ENCODE data around the gene COL7A1.

The COL7A1 gene

GRCh38 chr3:48619541-48620524 is 24.7 kb upstream of the COL7A1 start:
- no peak for DNase-seq (ENCODE audit: low read depth)

GRCh38 chr3:48617559-48617958 is 22.4 kb upstream of the COL7A1 start:
- no peak for DNase-seq (ENCODE audit: low read depth)

GRCh38 chr3:48614044-48614443 is 18.9 kb upstream of the COL7A1 start:
- DNase-seq (ENCODE audit: low read depth), result no peak

GRCh38 chr3:48612309-48612708 is 17.2 kb upstream of the COL7A1 start:
- no peak for DNase-seq (ENCODE audit: low read depth)

GRCh38 chr3:48609088-48610005 is 14.2 kb upstream of the COL7A1 start, which contains the start of gene UQCRC1:
TSS of gene UQCRC1 (minus strand) at chr3:48609646. CDS start at chr3:48609620, 26 bp downstream.
- DNase-seq (ENCODE audit: low read depth), result peak; percentile 69

- no peak for DNase-seq (ENCODE audit: low read depth)
Observed at GRCh38 chr3:48607519-48607918, 12.4 kb upstream of the COL7A1 start.

- no peak for DNase-seq (ENCODE audit: low read depth)
Observed at GRCh38 chr3:48601622-48601994, 6.5 kb upstream of the COL7A1 start.

- no peak for DNase-seq (ENCODE audit: low read depth)
Observed at GRCh38 chr3:48600711-48601621, 5.8 kb upstream of the COL7A1 start.

GRCh38 chr3:48599509-48600285 is 4.6 kb upstream of the COL7A1 start:
- DNase-seq (ENCODE audit: low read depth), result no peak

GRCh38 chr3:48599077-48599501 is 4.0 kb upstream of the COL7A1 start:
- no peak for DNase-seq (ENCODE audit: low read depth)

GRCh38 chr3:48598323-48599076 is 3.4 kb upstream of the COL7A1 start:
- no peak for DNase-seq (ENCODE audit: low read depth)

- no peak for DNase-seq (ENCODE audit: low read depth)
Observed at GRCh38 chr3:48597408-48597800, 2.3 kb upstream of the COL7A1 start.

- DNase-seq (ENCODE audit: low read depth), result no peak
Observed at GRCh38 chr3:48596676-48597407, 1.7 kb upstream of the COL7A1 start.

- DNase-seq (ENCODE audit: low read depth), result no peak
Observed at GRCh38 chr3:48596157-48596556, 1.0 kb upstream of the COL7A1 start.

GRCh38 chr3:48595526-48596121 is 495 bp upstream of the COL7A1 start:
- peak; percentile 85 for DNase-seq (ENCODE audit: low read depth)

GRCh38 chr3:48594417-48595049 is 596 bp downstream of the COL7A1 start:
- no peak for DNase-seq (ENCODE audit: low read depth)

- DNase-seq (ENCODE audit: low read depth), result no peak
Observed at GRCh38 chr3:48593337-48593736, 1.8 kb downstream of the COL7A1 start.

GRCh38 chr3:48592519-48593087 is 2.5 kb downstream of the COL7A1 start:
- no peak for DNase-seq (ENCODE audit: low read depth)

Measured in HS-27A (cell line).